Endodermal cell (in vitro differentiated cells): Measurements from ENCODE around the gene CLDN6. TPM values are rescaled to one million over a fixed set of nuclear protein-coding genes. Genes with fewer than 3 reads are reported as not detected.
"Not testable (repeated sequence)": the region's sequence is repeated elsewhere in the genome, so short reads cannot be mapped to it uniquely, and the experiment has no call there.

Experiments
- DNase-seq: peaks from one replicate; pipeline ENCODE4 v3.0.0-alpha.2; 2017
- H3K27ac ChIP-seq: 2 replicates; pipeline ENCODE4 v1.5.1; 2013; ENCODE audit warnings: mild to moderate bottlenecking, low read depth, low read length, moderate library complexity
- H3K27me3 ChIP-seq: 2 replicates; pipeline ENCODE4 v1.6.1; 2013; ENCODE audit warnings: mild to moderate bottlenecking, low read length, moderate library complexity; ENCODE audit not compliant: insufficient read depth, control insufficient read depth, poor library complexity, severe bottlenecking
- H3K36me3 ChIP-seq: 2 replicates; pipeline ENCODE4 v1.7.0; 2013; ENCODE audit warnings: mild to moderate bottlenecking, low read length, moderate library complexity; ENCODE audit not compliant: control insufficient read depth, insufficient read depth
- H3K4me1 ChIP-seq: one replicate; pipeline ENCODE4 v1.7.0; 2013; ENCODE audit warnings: low read length; ENCODE audit not compliant: control insufficient read depth, insufficient read depth
- H3K4me3 ChIP-seq: 2 replicates; pipeline ENCODE4 v1.5.1; 2013; ENCODE audit warnings: mild to moderate bottlenecking, low read length, moderate library complexity
- H3K9ac ChIP-seq: 2 replicates; pipeline ENCODE4 v1.6.1; 2013; ENCODE audit warnings: mild to moderate bottlenecking, low read length, moderate library complexity; ENCODE audit not compliant: poor library complexity, severe bottlenecking; ENCODE audit errors: extremely low read depth
- H3K9me3 ChIP-seq: 2 replicates; pipeline ENCODE4 v1.6.1; 2013; ENCODE audit warnings: mild to moderate bottlenecking, low read length, moderate library complexity; ENCODE audit not compliant: control insufficient read depth
- H3K27ac Mint-ChIP-seq: 2 replicates; pipeline ENCODE4 v1.8.0; 2020; ENCODE audit warnings: mixed read lengths
- H3K27me3 Mint-ChIP-seq: 2 replicates; pipeline ENCODE4 v1.8.0; 2021; ENCODE audit warnings: mild to moderate bottlenecking, mixed read lengths; ENCODE audit not compliant: insufficient read depth
- H3K36me3 Mint-ChIP-seq: 2 replicates; pipeline ENCODE4 v1.8.0; 2020; ENCODE audit warnings: low read depth, mixed read lengths
- H3K4me1 Mint-ChIP-seq: 2 replicates; pipeline ENCODE4 v1.8.0; 2020; ENCODE audit warnings: mixed read lengths
- H3K4me3 Mint-ChIP-seq: 2 replicates; pipeline ENCODE4 v1.8.0; 2020; ENCODE audit warnings: mild to moderate bottlenecking, moderate library complexity, mixed read lengths
- H3K9me3 Mint-ChIP-seq: 2 replicates; pipeline ENCODE4 v1.8.0; 2020; ENCODE audit warnings: mild to moderate bottlenecking, mixed read lengths
- WGBS, 2 experiments: methylation state at CpG; one replicate each; pipeline versions ENCODE4 v1.1.5 to v1.1.7; 2013; ENCODE audit warnings: missing lambda C conversion rate in 2 of 2, mixed read lengths in 1 of 2; ENCODE audit not compliant: insufficient coverage in 1 of 2, insufficient read length in 1 of 2; 5-methylcytosine and 5-hydroxymethylcytosine counted together
- total RNA-seq, 2 donors: library from RNA; stranded (reverse); fragmentation: NEBNext Ultra II Directional in 1 of 2; extraction: Animal tissue kit (Norgen Biotek cat#: 25700) in 1 of 2; gene quantifications; 2 replicates in 1 of 2; 3 replicates in 1 of 2; pipeline ENCODE4 v1.2.1, GENCODE V29; 2021
- TF ChIP-seq, protein P1 (sequence below): fragments of 200-600 bp; sonication (generic); conservative IDR thresholded peaks from 2 replicates; pipeline ENCODE4 v1.5.0; 2021; ENCODE audit warnings: antibody characterized with exemption, mild to moderate bottlenecking

Gene CLDN6
- total RNA-seq, 2 donors from 2014 or later = 404 to 572 TPM

DNA sequence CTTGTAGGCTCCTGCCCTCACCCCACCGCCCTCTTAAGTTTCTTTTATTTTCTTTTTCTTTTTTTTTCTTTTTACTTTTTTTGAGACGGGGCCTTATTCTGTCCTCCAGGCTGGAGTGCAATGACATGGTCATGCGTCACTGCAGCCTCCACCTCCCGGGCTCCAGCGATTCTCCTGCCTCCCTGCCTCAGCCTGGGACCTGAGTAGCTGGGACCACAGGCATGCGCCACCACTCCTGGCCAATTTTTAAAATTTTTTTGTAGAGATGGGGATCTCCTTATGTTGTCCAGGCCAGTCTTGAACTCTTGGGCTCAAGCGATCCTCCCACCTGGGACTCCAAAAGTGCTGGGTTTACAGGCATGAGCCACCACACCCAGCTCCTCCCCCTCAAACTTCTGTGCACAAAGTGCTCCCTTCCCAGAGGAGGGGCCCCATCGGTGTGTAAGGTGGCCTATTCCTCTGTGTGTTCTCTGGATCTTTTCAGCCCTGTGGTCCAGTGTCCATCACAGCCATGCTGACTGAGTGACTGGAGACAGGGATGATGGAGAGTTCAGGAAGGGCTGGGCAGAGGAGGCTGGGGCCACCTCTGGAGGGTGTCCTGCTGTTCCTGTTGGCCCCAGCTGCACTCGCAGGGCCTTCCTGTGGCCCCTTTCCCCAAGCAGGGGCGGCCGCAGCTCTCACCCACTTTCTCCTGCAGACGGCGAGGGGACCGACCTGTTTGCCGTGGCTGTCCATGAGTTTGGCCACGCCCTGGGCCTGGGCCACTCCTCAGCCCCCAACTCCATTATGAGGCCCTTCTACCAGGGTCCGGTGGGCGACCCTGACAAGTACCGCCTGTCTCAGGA lies 38.6 kb upstream of the CLDN6 start:
- DNase-seq = no peak
- no peaks in the 10 kb centered on the region for H3K9me3 Mint-ChIP-seq
- peaks cover 4% of the 10 kb centered on the region for H3K27me3 ChIP-seq
- H3K36me3 ChIP-seq = no peaks in the 10 kb centered on the region
- WGBS, 2 experiments = 94 to 95% methylated on average over 12 to 19 of the region's 19 CpGs
- H3K4me3 ChIP-seq = no peak overlapping the region
- no peak overlapping the region for H3K27ac Mint-ChIP-seq
- no peak overlapping the region for H3K9ac ChIP-seq
- H3K4me3 Mint-ChIP-seq = no peak overlapping the region
- no peak overlapping the region for H3K27ac ChIP-seq
- peaks cover 7% of the 10 kb centered on the region for H3K4me1 Mint-ChIP-seq
- H3K9me3 ChIP-seq = no peaks in the 10 kb centered on the region
- H3K27me3 Mint-ChIP-seq = peaks cover 29% of the 10 kb centered on the region
- H3K4me1 ChIP-seq = no peaks in the 10 kb centered on the region
- TF ChIP-seq, protein P1, sequence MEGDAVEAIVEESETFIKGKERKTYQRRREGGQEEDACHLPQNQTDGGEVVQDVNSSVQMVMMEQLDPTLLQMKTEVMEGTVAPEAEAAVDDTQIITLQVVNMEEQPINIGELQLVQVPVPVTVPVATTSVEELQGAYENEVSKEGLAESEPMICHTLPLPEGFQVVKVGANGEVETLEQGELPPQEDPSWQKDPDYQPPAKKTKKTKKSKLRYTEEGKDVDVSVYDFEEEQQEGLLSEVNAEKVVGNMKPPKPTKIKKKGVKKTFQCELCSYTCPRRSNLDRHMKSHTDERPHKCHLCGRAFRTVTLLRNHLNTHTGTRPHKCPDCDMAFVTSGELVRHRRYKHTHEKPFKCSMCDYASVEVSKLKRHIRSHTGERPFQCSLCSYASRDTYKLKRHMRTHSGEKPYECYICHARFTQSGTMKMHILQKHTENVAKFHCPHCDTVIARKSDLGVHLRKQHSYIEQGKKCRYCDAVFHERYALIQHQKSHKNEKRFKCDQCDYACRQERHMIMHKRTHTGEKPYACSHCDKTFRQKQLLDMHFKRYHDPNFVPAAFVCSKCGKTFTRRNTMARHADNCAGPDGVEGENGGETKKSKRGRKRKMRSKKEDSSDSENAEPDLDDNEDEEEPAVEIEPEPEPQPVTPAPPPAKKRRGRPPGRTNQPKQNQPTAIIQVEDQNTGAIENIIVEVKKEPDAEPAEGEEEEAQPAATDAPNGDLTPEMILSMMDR = no peak
- peaks cover 18% of the 10 kb centered on the region for H3K36me3 Mint-ChIP-seq

GRCh38 chr16:3055734-3056115 lies 37.7 kb upstream of the CLDN6 start:
- peaks cover 18% of the 10 kb centered on the region for H3K36me3 Mint-ChIP-seq
- peaks cover 36% of the 10 kb centered on the region for H3K27me3 Mint-ChIP-seq
- not testable (repeated sequence) for H3K4me3 Mint-ChIP-seq

DNA sequence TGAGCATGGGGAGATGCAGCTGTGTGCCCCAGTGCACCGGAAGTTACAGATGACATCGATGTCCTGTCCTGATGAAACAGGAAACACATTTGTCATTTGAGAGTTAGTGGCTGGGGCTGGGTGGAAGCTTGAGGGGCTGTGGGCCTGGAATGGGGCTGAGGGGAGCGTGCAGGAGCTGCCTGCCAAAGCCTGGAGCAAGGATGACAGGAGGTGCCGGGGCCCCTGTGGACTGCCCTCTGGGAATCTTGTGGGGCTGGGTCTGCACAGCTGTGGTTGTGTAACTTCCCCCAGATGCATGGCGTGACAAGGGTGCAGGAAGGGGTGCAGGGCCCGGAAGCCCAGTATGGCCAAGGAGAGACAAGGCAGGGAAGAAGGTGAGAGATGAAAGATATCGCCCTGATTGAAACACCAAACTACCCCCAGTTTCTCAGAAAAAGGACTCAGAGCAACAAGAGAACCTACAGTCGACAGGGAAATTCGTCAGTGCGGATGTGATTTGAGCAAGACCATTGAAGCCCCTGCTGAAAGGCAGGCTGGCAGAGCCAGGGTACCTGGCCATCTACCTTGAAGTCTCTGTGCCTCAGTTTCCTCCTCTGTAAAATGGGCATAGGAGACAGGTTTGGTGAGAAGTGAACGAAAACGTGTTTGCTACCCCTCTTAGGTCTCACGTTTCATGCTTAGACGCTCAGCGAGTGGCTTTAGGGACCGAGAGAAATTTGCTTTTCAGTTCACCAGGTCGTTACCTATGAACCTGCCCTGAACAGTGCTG lies 37.2 kb upstream of the CLDN6 start:
- H3K9me3 Mint-ChIP-seq = no peaks in the 10 kb centered on the region
- H3K27me3 ChIP-seq = peaks cover 3% of the 10 kb centered on the region
- peaks cover 7% of the 10 kb centered on the region for H3K4me1 Mint-ChIP-seq
- no peaks in the 10 kb centered on the region for H3K36me3 ChIP-seq
- H3K4me3 Mint-ChIP-seq = no peak overlapping the region
- H3K9ac ChIP-seq = no peak overlapping the region
- H3K27ac ChIP-seq = no peak overlapping the region
- H3K27ac Mint-ChIP-seq = no peak overlapping the region
- H3K9me3 ChIP-seq = no peaks in the 10 kb centered on the region
- peaks cover 39% of the 10 kb centered on the region for H3K27me3 Mint-ChIP-seq
- H3K4me3 ChIP-seq = no peak overlapping the region
- no peak for DNase-seq
- peaks cover 18% of the 10 kb centered on the region for H3K36me3 Mint-ChIP-seq
- no peaks in the 10 kb centered on the region for H3K4me1 ChIP-seq
- 88 to 90% methylated on average over 16 to 17 of the region's 17 CpGs for WGBS, 2 experiments
- TF ChIP-seq, protein P1 = no peak

More at GRCh38 chr16:3055734-3056115, 37.7 kb upstream of the CLDN6 start:
- not testable (repeated sequence) for H3K27ac ChIP-seq, H3K27ac Mint-ChIP-seq, H3K27me3 ChIP-seq, DNase-seq, H3K36me3 ChIP-seq, H3K4me3 ChIP-seq, H3K9ac ChIP-seq, H3K4me1 Mint-ChIP-seq, H3K4me1 ChIP-seq, H3K9me3 ChIP-seq, H3K9me3 Mint-ChIP-seq
- WGBS, 2 experiments = 73 to 100% methylated on average over 1 to 9 of the region's 9 CpGs
